Measurements from ENCODE around the gene REPS1. TPM values are rescaled to one million over a fixed set of nuclear protein-coding genes. Genes with fewer than 3 reads are reported as not detected.
A peak's percentile ranks its signal among the peaks of the same experiment; 100 is the strongest.

REPS1 gene
- total and polyA plus RNA-seq, 10 donors, result 17.2 to 75.7 (median 58.6) TPM

DNA sequence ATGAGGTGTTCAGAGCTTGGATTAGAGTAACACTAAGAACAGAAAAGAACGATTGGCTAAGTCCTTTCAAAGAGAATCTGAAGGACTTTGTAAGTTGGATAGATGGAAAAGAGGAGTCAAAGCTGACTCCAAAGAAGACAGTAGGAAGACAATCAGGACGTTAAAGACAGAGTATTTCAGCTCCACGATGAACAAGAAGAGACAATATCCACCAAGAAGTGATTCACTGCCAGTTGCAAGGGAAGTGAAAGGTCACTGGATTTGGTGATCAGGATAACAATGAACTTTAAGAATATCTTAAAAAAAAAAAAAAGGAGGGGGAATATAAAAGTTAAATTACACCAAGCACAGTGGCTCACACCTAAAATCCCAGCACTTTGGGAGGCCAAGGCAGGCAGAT, 17.9 kb downstream of the REPS1 start:
- Histone ChIP-seq H3K27ac (peak overlapping the region in 6 of 8 donors; percentile 22 to 78 (median 72)), H3K4me3 (no peak overlapping the region), H3K36me3 (no peaks in the 10 kb centered on the region), H3K9me3 (no peaks in the 10 kb centered on the region), H3K27me3 (replicated peaks in 1 of 7) (no peaks in the 10 kb centered on the region), H3K4me1 (peaks cover 33 to 99% (median 59%) of the 10 kb centered on the region in 6 donors)
- WGBS, 5 donors, result 68 to 82% (median 78%) methylated on average over 3 of the region's 3 CpGs
- TF ChIP-seq, protein P1, sequence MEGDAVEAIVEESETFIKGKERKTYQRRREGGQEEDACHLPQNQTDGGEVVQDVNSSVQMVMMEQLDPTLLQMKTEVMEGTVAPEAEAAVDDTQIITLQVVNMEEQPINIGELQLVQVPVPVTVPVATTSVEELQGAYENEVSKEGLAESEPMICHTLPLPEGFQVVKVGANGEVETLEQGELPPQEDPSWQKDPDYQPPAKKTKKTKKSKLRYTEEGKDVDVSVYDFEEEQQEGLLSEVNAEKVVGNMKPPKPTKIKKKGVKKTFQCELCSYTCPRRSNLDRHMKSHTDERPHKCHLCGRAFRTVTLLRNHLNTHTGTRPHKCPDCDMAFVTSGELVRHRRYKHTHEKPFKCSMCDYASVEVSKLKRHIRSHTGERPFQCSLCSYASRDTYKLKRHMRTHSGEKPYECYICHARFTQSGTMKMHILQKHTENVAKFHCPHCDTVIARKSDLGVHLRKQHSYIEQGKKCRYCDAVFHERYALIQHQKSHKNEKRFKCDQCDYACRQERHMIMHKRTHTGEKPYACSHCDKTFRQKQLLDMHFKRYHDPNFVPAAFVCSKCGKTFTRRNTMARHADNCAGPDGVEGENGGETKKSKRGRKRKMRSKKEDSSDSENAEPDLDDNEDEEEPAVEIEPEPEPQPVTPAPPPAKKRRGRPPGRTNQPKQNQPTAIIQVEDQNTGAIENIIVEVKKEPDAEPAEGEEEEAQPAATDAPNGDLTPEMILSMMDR (IDR thresholded peaks at IDR 0.05 in 8 of 11, conservative IDR thresholded peaks at IDR 0.05 in 3 of 11), result no peak
- TF ChIP-seq POLR2AphosphoS5 (IDR thresholded peaks at IDR 0.05) (no peak), POLR2A (IDR thresholded peaks at IDR 0.05) (no peak)
- DNase-seq, result no peak
- intact Hi-C loops (cut with DNase I; ENCODE audit: low total_unique reads), result no loop called here

- Histone ChIP-seq H3K36me3 (no peaks in the 10 kb centered on the region), H3K4me1 (peaks cover 12 to 92% (median 37%) of the 10 kb centered on the region in 6 donors), H3K9me3 (no peaks in the 10 kb centered on the region), H3K27ac (no peak overlapping the region), H3K27me3 (replicated peaks in 1 of 7) (no peaks in the 10 kb centered on the region), H3K4me3 (no peak overlapping the region)
- TF ChIP-seq POLR2A (IDR thresholded peaks at IDR 0.05), result no peak
- no peak for TF ChIP-seq POLR2AphosphoS5 (IDR thresholded peaks at IDR 0.05)
- TF ChIP-seq, protein P1 (IDR thresholded peaks at IDR 0.05 in 8 of 11, conservative IDR thresholded peaks at IDR 0.05 in 3 of 11), result no peak
- intact Hi-C loops (cut with DNase I; ENCODE audit: low total_unique reads), result no loop called here
- 85 to 93% (median 90%) methylated on average over 5 of the region's 5 CpGs for WGBS, 5 donors
- DNase-seq, result no peak
Observed at GRCh38 chr6:138966870-138967269, 21.2 kb downstream of the REPS1 start.

DNA sequence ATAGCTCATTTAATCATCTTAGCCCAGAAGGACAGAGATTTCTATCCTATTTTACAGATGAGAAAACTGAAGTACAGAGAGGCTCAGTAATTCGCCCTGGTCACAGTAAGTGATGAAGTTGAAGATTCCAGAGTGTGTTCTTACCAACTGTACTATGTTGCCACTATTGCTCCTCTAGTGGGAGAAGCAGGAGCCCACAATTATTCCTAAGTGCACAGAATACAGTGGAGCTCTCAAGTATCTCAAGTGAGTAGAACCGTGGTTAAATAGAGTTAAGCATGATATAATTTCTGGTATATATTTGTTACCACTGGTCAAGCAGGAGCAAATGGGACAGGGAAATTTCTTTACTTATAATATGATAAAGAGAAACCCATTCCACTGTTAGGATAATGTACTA, 22.1 kb downstream of the REPS1 start:
- Histone ChIP-seq H3K4me1 (peaks cover 4 to 90% (median 28%) of the 10 kb centered on the region in 6 donors), H3K27ac (no peak overlapping the region), H3K27me3 (replicated peaks in 1 of 7) (no peaks in the 10 kb centered on the region), H3K4me3 (no peak overlapping the region), H3K9me3 (no peaks in the 10 kb centered on the region), H3K36me3 (no peaks in the 10 kb centered on the region)
- no peak for TF ChIP-seq POLR2A (IDR thresholded peaks at IDR 0.05)
- TF ChIP-seq POLR2AphosphoS5 (IDR thresholded peaks at IDR 0.05), result no peak
- TF ChIP-seq, protein P1 (IDR thresholded peaks at IDR 0.05 in 8 of 11, conservative IDR thresholded peaks at IDR 0.05 in 3 of 11), result no peak
- intact Hi-C loops (cut with DNase I; ENCODE audit: low total_unique reads), result no loop called here
- 86 to 100% (median 96%) methylated on average over 2 of the region's 2 CpGs for WGBS, 5 donors
- DNase-seq, result no peak

- Histone ChIP-seq H3K36me3 (no peaks in the 10 kb centered on the region), H3K27ac (no peak overlapping the region), H3K4me1 (peaks cover 3 to 84% (median 22%) of the 10 kb centered on the region in 6 donors), H3K4me3 (no peak overlapping the region), H3K27me3 (replicated peaks in 1 of 7) (no peaks in the 10 kb centered on the region), H3K9me3 (no peaks in the 10 kb centered on the region)
- TF ChIP-seq POLR2AphosphoS5 (IDR thresholded peaks at IDR 0.05) (no peak), POLR2A (IDR thresholded peaks at IDR 0.05) (no peak)
- TF ChIP-seq, protein P1 (IDR thresholded peaks at IDR 0.05 in 8 of 11, conservative IDR thresholded peaks at IDR 0.05 in 3 of 11), result no peak
- whole genome bisulfite sequencing, 5 donors, result 94 to 98% (median 96%) methylated on average over 4 of the region's 4 CpGs
- intact Hi-C loops (cut with DNase I; ENCODE audit: low total_unique reads), result no loop called here
- DNase-seq, result no peak
Observed at GRCh38 chr6:138965291-138965874, 22.7 kb downstream of the REPS1 start.

All from spleen (tissue), 11 donors.